AG04449 (cell line): ENCODE data around the gene DNAH14.
"Not testable (repeated sequence)": the region's sequence is repeated elsewhere in the genome, so short reads cannot be mapped to it uniquely, and the experiment has no call there.

Experiments used
- CTCF ChIA-PET: fragments of 350-600 bp; formaldehyde crosslinking; extraction: SDS; loops from one replicate; lab custom pipeline; 2021; ENCODE audit warnings: antibody characterized with exemption; lab: Yijun Ruan, JAX
- POLR2A ChIA-PET: fragments of 400-600, 350-600 bp; formaldehyde crosslinking; extraction: SDS; loops from one replicate; lab custom pipeline; 2020; ENCODE audit warnings: antibody characterized with exemption, inconsistent platforms; lab: Yijun Ruan, JAX
- DNase-seq: peaks from one replicate; pipeline ENCODE4 v3.0.0-alpha.2; 2010; ENCODE audit warnings: low read depth, low spot score
- H3K4me3 ChIP-seq: 2 replicates; pipeline ENCODE4 v1.5.1; 2011; ENCODE audit warnings: low read depth, mild to moderate bottlenecking, control low read depth, low read length
- TF ChIP-seq, protein P1 (sequence below): IDR thresholded peaks from one replicate; pipeline ENCODE4 v1.5.1; 2011; ENCODE audit warnings: mild to moderate bottlenecking, moderate library complexity, low read length, control low read depth, inconsistent platforms; ENCODE audit not compliant: insufficient read depth; ENCODE audit errors: missing control alignments

Gene DNAH14

DNA sequence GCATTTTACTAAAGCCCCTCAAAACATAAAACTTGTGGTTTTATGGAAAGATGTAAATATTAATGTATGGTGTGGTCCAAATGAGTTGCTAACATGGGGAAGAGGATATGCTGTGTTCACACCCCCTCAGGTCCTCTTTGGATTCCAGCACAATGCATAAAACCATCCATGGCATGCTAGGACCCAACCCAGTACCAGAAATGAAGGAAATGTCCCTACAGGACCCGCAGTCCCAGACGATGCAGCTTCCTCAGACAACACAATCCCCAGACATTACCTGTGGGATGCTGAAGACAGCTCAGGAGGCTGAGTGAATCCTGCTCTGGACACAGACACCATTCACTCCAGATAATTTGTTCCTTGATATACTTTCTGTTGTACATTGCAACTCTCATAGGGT, 296.2 kb downstream of the DNAH14 start:
- TF ChIP-seq, protein P1, sequence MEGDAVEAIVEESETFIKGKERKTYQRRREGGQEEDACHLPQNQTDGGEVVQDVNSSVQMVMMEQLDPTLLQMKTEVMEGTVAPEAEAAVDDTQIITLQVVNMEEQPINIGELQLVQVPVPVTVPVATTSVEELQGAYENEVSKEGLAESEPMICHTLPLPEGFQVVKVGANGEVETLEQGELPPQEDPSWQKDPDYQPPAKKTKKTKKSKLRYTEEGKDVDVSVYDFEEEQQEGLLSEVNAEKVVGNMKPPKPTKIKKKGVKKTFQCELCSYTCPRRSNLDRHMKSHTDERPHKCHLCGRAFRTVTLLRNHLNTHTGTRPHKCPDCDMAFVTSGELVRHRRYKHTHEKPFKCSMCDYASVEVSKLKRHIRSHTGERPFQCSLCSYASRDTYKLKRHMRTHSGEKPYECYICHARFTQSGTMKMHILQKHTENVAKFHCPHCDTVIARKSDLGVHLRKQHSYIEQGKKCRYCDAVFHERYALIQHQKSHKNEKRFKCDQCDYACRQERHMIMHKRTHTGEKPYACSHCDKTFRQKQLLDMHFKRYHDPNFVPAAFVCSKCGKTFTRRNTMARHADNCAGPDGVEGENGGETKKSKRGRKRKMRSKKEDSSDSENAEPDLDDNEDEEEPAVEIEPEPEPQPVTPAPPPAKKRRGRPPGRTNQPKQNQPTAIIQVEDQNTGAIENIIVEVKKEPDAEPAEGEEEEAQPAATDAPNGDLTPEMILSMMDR = no peak
- H3K4me3 ChIP-seq = no peak overlapping the region
- ChIA-PET CTCF (no interaction called here), POLR2A (no interaction called here)
- DNase-seq = no peak

DNA sequence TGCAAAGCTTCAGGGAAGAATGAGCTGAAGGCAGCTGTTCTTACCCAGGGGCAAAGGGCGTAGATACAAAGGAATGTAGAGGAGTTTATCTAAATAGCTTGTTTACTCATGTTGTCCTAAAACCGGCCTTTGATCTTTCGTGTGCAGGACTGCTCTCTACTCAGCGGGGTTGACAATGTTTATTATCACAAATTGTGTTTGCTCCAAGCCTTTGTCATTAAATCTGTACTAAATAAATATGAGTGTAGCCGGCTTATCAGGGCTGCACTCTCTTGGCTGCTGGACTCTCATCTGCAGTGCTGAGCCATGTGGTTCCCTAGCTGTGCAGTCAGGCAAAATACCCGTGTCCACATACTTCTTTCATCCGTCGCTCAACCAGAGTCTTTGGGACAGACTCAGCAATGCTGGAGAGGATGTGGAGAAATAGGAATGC, 299.4 kb downstream of the DNAH14 start:
- DNase-seq = no peak
- POLR2A ChIA-PET = no interaction called here
- CTCF ChIA-PET = no interaction called here
- TF ChIP-seq, protein P1 = no peak
- H3K4me3 ChIP-seq = no peak overlapping the region

DNA sequence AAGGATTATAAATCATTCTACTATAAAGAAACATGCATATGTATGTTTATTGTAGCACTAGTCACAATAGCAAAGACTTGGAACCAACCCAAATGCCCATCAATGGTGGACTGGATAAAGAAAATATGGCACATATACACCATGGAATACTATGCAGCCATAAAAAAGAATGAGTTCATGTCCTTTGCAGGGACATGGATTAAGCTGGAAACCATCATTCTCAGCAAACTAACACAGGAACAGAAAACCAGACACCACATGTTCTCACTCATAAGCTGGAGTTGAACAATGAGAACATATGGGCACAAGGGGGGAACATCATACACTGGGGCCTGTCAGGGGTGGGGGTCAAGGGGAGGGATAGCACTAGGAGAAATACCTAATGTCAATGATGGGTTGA, 300.0 kb downstream of the DNAH14 start:
- POLR2A ChIA-PET, H3K4me3 ChIP-seq, CTCF ChIA-PET, DNase-seq: not testable (repeated sequence)

DNA sequence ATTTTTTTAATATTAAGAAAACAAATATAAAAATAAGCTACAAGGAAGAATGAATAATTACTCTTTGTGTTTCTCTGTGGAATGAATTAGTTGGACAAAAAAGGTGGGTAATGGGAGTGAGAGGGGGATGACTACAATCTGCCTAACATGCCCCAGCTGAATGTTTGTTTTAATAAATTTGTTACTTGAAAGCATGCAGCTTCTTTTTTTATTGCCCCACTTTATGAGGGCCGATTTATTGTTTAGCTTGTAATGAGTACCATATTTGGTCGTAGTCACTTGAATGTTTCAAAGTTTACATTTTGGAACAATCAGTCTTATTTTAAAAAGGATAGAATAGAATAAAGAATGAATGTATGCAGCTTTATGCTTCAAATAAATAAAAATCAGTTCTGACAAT, 301.0 kb downstream of the DNAH14 start:
- TF ChIP-seq, protein P1 = no peak
- CTCF ChIA-PET = no interaction called here
- H3K4me3 ChIP-seq = no peak overlapping the region
- no peak for DNase-seq
- POLR2A ChIA-PET = no interaction called here

DNA sequence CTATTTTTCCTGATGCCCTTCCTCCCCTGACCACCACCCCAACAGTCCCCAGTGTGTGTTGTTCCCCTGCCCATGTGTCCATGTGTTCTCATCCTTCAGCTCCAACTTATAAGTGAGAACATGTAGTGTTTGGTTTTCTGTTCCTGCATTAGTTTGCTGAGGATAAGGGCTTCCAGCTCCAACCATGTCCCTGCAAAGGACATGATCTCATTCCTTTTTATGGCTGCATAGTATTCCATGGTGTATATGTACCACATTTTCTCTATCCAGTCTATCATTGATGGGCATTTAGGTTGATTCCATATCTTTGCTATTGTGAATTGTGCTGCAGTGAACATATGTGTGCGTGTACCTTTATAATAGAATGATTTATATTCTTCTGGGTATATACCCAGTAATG, 303.5 kb downstream of the DNAH14 start:
- DNase-seq, CTCF ChIA-PET, H3K4me3 ChIP-seq, POLR2A ChIA-PET: not testable (repeated sequence)

DNA sequence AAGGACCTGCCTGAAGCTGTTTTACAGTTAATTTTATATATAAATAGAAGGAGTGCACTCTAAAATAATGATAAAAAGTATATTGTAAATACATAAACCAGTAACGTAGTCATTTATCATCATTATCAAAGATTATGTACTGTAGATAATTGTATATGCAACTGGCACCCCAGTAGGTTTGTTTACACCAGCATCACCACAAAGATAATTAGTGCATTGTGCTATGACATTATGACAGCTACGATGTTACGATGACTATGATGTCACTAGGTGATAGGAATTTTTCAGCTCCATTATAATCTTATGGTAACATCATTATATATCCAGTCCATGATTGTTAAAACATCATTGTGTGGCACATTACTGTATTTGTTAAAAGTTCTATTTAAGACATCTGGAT, 313.1 kb downstream of the DNAH14 start:
- DNase-seq = no peak
- ChIA-PET CTCF (no interaction called here), POLR2A (no interaction called here)
- no peak overlapping the region for H3K4me3 ChIP-seq
- TF ChIP-seq, protein P1 = no peak

DNA sequence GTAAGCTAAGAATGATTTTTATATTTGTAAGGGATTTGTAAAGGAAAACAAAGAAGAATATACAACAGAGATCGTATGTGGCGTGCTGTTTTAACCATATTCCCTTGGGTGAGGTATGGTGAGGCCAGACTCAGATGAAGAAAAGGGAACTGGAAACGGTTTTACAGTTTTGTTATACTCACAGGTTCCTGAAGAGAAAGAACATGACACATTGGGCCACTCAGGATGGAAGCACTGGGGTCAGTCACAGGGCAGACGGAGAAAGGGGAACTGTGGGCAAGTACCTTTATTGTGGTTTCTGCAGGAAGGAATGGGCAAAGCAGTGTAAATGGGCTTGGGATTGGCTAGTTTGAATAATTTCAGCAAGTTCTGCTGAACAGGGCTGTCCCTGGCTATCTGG, 321.0 kb downstream of the DNAH14 start:
- TF ChIP-seq, protein P1 = no peak
- ChIA-PET CTCF (no interaction called here), POLR2A (no interaction called here)

More for the DNA sequence above, 321.0 kb downstream of the DNAH14 start:
- H3K4me3 ChIP-seq = no peak overlapping the region
- no peak for DNase-seq
